ENCODE measurements around the gene FOXO1.

- TF ChIP-seq CTCF (IDR thresholded peaks at IDR 0.05; ENCODE audit: insufficient read depth, low read depth, low read length) (no peak), EZH2 (IDR thresholded peaks at IDR 0.05; ENCODE audit: insufficient read depth, low read length) (no peak)
Measured at GRCh38 chr13:40546047-40546446, 120.4 kb downstream of the FOXO1 start.

Measured in astrocyte (in vitro differentiated cells and primary cell).